AG04450 (cell line): Measurements from ENCODE around the gene XRCC5. TPM values are rescaled to one million over a fixed set of nuclear protein-coding genes. Genes with fewer than 3 reads are reported as not detected.

Source experiments
- CTCF ChIA-PET: fragments of 300-600, 350-600 bp; formaldehyde crosslinking; extraction: SDS; loops from one replicate; lab custom pipeline; 2022; ENCODE audit warnings: antibody characterized with exemption, inconsistent platforms; lab: Charles Lee
- POLR2A ChIA-PET: fragments of 350-600 bp; formaldehyde crosslinking; extraction: SDS; loops from one replicate; lab custom pipeline; 2021; ENCODE audit warnings: antibody characterized with exemption, inconsistent platforms; lab: Yijun Ruan, JAX
- DNase-seq: peaks from one replicate; pipeline ENCODE4 v3.0.0-alpha.2; 2011; ENCODE audit warnings: low read depth, low spot score
- H3K27ac ChIP-seq: one replicate; pipeline ENCODE4 v1.5.1; 2012; ENCODE audit warnings: low read depth, low read length, control low read depth
- H3K27me3 ChIP-seq: one replicate; pipeline ENCODE4 v1.6.0; 2012; ENCODE audit warnings: low read length; ENCODE audit not compliant: control insufficient read depth, insufficient read depth
- H3K4me3 ChIP-seq: 2 replicates; pipeline ENCODE4 v1.5.1; 2011; ENCODE audit warnings: mild to moderate bottlenecking, low read depth, low read length, control low read depth
- H3K9me3 ChIP-seq: 2 replicates; pipeline ENCODE4 v1.5.1; 2012; ENCODE audit warnings: low read length; ENCODE audit not compliant: control insufficient read depth, insufficient read depth
- CTCF ChIP-seq: IDR thresholded peaks from 2 replicates; pipeline ENCODE4 v1.5.1; 2011; ENCODE audit warnings: low read depth, low read length, control low read depth, inconsistent platforms
- polyA plus RNA-seq: library from polyadenylated mRNA; depleted of rRNA; stranded (reverse); fragments of >200 nt; gene quantifications from 2 replicates; pipeline ENCODE4 v1.2.3, GENCODE V29; 2011

The XRCC5 gene
- polyA plus RNA-seq, 1 experiment, result 471 TPM

GRCh38 chr2:216210701-216211540, 101.8 kb downstream of the XRCC5 start:
- Histone ChIP-seq H3K9me3 (no peaks in the 10 kb centered on the region), H3K27me3 (no peaks in the 10 kb centered on the region), H3K4me3 (no peak overlapping the region), H3K27ac (no peak overlapping the region)
- TF ChIP-seq CTCF, result no peak
- no peak for DNase-seq
- POLR2A ChIA-PET, result no interaction called here
- CTCF ChIA-PET, result no interaction called here

- DNase-seq, result no peak
- ChIA-PET POLR2A (no interaction called here), CTCF (no interaction called here)
- TF ChIP-seq CTCF, result no peak
- no peak overlapping the region for H3K27ac ChIP-seq
- no peak overlapping the region for H3K4me3 ChIP-seq
- H3K9me3 ChIP-seq, result no peaks in the 10 kb centered on the region
- H3K27me3 ChIP-seq, result no peaks in the 10 kb centered on the region
Measured at GRCh38 chr2:216211614-216212145, 102.5 kb downstream of the XRCC5 start.

GRCh38 chr2:216214768-216215167, 105.6 kb downstream of the XRCC5 start:
- TF ChIP-seq CTCF, result no peak
- no peak overlapping the region for H3K4me3 ChIP-seq
- CTCF ChIA-PET, result interaction anchor here (1.1 to 3.3 kb wide), 3 partner anchors 19 to 190 kb away, joined by 4 to 13 read pairs (median 5); no protein-coding TSS in a partner anchor

GRCh38 chr2:216215658-216216390, 106.7 kb downstream of the XRCC5 start:
- H3K9me3 ChIP-seq, result no peaks in the 10 kb centered on the region
- H3K4me3 ChIP-seq, result no peak overlapping the region
- POLR2A ChIA-PET, result no interaction called here
- DNase-seq, result no peak
- CTCF ChIA-PET, result interaction anchor here (0.7 to 3.3 kb wide), 9 partner anchors 8 to 451 kb away, joined by 3 to 13 read pairs (median 4); no protein-coding TSS in a partner anchor
- H3K27me3 ChIP-seq, result no peaks in the 10 kb centered on the region
- H3K27ac ChIP-seq, result no peak overlapping the region
- TF ChIP-seq CTCF, result peak; percentile 61

More at GRCh38 chr2:216214768-216215167, 105.6 kb downstream of the XRCC5 start:
- no peaks in the 10 kb centered on the region for H3K9me3 ChIP-seq
- no peak overlapping the region for H3K27ac ChIP-seq
- no peak for DNase-seq
- H3K27me3 ChIP-seq, result no peaks in the 10 kb centered on the region
- POLR2A ChIA-PET, result interaction anchor here (0.7 kb wide), 1 partner anchor 158 kb away, joined by 3 read pairs; the partner anchor contains the start of gene MARCHF4
